Activated T-helper 1 cell treated with anti-CD3 and anti-CD28 coated beads, Interleukin-2, amount 50 U/mL, for 16 hours (primary cell): ENCODE data around the gene VGF.
"Not testable (repeated sequence)": the region's sequence is repeated elsewhere in the genome, so short reads cannot be mapped to it uniquely, and the experiment has no call there.

ENCODE experiments used
- DNase-seq, 2 donors: peaks; one replicate each; pipeline ENCODE4 v3.0.0-alpha.2; 2020; ENCODE audit warnings: low read depth in 1 of 2, low spot score in 1 of 2

Gene VGF

GRCh38 chr7:101165075-101165957 is at the start of gene VGF:
Gene VGF (minus strand): TSS chr7:101165569. CDS start chr7:101164843, 726 bp downstream.
- DNase-seq = peak; percentile 83 to 84

GRCh38 chr7:101212014-101212413 is 46.6 kb upstream of the VGF start:
- DNase-seq = no peak

DNA sequence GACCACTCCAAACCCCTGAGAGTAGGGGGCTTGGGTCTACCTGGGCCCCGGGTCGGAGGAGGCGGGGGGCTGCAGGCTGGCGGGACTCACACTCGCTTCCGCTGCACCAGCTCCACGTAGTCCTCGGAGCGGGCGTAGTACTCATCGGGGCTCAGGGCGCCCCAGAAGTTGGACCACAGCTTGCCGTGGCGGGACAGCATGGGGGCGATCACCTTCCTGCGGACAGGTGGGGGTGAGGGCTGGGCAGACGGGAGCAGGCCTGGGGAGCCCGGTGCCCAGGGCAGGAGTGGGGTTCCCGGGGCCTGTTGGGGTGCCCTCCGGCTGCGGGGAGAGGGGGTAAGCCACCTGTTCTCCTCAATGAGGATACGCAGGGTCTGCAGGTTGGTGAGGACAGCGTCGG is 46.1 kb upstream of the VGF start:
- no peak for DNase-seq

- no peak for DNase-seq
Measured at GRCh38 chr7:101210143-101210542, 44.8 kb upstream of the VGF start.

- no peak for DNase-seq
Measured at GRCh38 chr7:101208794-101209193, 43.4 kb upstream of the VGF start.

GRCh38 chr7:101207459-101207858 is 42.1 kb upstream of the VGF start:
- DNase-seq = no peak

DNA sequence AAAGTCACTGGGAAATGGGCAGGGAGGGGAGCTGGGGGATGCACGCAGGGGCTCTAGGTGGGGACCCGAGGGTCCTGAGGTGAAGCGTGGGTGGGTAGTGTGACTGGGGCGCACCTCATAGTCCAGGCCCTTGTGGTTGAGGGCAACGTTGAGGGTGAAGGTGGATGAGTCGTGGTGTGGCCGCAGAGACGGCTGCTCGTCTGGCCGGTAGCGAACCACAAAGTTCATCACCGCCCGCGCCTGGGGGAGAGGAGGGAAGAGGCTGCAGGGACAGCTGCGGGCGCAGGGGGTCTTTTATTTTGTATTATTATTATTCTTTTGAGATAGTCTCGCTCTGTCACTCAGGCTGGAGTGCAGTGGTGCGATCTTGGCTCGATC is 41.3 kb upstream of the VGF start:
- no peak for DNase-seq

DNA sequence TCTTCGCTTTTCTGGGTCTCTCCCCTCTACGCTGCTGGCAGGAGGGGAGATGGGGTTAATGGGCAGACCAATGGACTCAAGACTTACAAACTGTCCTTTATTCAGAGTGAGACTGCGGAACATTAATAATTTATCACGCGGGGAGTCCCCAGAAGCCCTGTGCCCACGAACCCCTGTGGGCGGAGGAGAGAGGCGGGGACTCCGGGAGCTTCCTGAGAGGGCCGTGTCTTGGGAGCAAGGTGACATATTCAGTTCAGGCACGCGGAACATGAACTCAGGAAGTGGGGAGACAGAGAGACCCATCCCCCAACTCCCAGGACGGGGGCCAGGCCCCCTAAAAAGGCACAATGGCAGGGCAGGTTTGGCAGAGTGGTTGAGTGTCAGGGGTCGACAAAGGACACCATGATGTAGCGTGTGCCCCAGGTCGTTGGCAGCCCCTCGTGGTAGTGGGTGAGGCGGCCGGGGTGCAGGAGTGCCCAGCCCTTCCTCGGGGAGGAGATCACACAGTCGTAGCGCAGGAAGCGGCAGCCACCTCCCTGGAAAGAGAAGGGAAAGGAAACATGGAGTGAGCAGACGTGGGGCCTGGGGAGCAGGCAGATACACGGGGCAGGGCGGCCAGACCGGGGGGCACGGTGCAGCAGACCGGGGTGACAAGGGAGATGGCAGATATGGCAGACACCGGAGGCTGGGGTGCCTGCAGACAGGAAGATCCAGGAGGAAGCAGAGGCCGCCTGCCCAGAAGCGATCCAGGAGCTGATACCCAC is 40.7 kb upstream of the VGF start:
- no peak for DNase-seq

GRCh38 chr7:101203740-101204738 is 38.7 kb upstream of the VGF start:
- DNase-seq = not testable (repeated sequence)

- no peak for DNase-seq
Measured at GRCh38 chr7:101202603-101202918, 37.2 kb upstream of the VGF start.

GRCh38 chr7:101201695-101202602 is 36.6 kb upstream of the VGF start:
- DNase-seq = no peak

GRCh38 chr7:101200862-101201599 is 35.7 kb upstream of the VGF start, which contains the start of gene MOGAT3:
Gene MOGAT3 (minus strand): TSS chr7:101201036. CDS start chr7:101200854, 182 bp downstream.
- DNase-seq = no peak

- no peak for DNase-seq
Measured at GRCh38 chr7:101200504-101200861, 35.1 kb upstream of the VGF start.

DNA sequence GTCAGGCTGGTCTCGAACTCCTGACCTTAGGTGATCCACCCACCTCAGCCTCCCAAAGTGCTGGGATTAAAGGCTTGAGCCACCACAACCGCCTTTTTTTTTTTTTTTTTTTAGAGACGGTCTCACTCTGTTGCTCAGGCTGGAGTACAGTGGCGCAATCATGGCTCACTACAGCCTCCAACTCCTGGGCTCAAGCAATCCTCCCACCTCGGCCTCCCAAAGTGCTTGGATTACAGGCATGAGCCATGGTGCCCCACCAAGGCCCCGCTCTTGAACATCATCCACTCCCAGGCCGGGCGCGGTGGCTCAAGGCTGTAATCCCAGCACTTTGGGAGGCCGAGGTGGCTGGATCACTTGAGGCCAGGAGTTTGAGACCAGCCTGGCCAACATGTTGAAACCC is 34.2 kb upstream of the VGF start:
- not testable (repeated sequence) for DNase-seq

DNA sequence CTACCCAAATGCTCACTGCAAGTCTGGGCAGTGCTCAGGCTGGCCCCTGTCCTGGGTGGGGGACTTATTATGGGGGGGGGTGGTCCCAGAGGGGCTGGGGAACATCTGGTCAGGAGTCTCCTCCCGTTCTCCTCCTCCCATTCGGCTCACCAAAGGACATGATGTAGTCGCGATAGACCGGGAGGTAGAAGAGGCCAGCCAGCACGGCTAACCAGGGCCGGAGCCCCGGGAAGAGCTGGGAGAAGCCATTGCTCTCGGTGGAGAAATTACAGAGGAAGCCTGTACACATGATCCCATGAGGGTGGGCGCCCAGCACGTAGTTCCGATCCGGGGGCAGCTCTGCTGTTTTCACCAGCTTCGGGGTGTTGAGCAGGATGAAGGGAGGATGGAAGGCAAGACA is 33.1 kb upstream of the VGF start:
- DNase-seq = no peak

DNA sequence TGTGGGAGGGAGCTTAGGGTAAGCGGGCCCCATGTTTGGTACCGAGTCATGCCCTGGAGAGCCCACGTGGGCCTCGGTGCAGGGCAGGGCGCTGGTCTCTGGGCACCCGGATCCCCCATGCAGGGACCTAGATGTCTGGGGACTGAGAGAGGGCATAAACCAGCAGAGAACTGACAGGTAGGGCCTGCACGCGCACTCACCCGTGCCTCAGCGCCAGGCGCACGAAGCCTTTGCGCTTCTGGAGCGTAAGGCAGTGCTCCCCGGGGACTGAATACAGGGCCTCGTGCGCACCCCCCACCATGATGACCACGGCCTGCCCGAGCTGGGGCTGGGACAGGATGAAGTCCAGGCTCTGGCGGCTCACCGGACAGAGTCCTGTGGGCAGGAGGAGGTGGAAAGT is 32.6 kb upstream of the VGF start:
- DNase-seq = no peak

DNA sequence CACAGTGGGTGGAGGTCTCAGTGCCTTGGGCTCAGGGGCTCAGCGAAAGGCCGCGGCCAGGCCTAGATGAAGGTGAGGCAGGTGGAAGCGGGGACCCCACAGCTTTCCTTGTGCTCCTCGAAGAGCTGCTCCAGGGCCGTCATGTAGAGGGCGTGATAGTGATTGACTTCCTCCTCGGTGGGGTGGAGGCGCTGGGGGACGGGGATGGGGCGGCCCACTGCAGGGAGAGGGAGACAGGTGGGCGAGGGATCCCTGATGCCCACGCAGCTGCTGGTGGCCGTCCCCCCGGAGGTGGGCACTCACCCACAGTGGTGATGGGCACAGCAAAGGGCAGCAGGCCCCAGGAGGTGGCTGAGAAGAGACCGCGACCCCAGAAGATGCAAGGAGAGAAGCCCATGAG is 30.5 kb upstream of the VGF start:
- no peak for DNase-seq

DNA sequence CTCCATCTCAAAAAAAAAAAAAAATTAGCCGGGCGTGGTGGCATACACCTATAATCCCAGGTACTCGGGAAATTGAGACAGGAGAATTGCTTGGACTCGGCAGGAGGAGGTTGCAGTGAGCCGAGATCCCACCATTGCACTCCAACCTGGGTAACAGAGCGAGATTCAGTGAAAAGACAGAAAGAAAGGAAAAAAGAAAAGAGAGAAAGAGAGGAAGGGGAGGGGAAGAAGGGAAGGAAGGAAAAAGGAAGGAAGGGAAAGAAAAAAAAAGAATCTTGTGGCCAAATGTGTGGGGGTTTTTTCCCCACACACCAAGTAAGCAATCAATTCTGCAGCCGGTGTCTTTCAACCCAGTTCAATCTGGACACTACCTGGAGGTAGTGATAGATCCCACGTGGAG is 23.7 kb upstream of the VGF start:
- DNase-seq = no peak

DNA sequence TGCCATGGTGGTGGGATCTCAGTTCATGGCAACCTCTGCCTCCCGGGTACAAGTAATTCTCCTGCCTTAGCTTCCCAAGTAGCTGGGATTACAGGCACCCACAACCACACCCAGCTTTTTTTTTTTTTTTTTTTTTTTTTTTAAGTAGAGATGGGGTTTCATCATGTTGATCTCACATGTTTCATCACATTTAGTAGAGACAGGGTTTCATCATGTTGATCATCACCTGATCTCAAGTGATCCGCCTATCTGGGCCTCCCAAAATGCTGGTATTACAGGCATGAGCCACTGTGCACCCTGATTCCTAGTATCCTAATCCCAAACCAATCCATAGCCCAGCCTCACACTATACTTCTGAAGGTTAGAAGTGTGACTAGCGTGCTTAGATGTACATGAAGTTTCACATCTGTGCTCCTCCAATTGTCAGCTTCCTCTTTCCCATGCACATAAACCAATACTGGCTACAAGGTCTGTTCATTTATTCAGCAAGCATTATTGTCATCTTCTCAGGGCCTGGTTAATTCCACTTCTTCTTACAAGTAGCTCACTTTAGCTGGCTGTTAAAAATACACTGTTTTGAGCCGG is 21.6 kb upstream of the VGF start:
- no peak for DNase-seq
